ENCODE measurements around the gene RUVBL2.
"Not testable (repeated sequence)": the region's sequence is repeated elsewhere in the genome, so short reads cannot be mapped to it uniquely, and the experiment has no call there.

The RUVBL2 gene

DNA sequence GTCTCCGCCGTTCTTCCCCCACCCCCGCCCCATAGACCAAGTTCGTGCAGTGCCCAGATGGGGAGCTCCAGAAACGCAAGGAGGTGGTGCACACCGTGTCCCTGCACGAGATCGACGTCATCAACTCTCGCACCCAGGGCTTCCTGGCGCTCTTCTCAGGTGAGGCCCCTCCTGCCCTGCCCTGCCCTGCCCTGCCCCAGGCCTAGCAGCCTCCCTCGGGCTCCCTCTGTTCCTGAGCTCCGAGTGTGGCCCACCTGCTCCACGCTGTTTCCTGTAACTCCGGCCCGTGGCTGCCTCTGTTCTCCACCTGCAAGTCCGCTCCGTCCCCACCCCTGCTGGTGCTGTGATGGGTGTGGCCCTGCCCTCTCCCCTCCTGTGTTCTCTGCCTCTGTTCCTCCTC is 16.8 kb downstream of the RUVBL2 start:
- Mint-ChIP-seq H3K27me3 (no peaks in the 10 kb centered on the region), H3K9me3 (no peaks in the 10 kb centered on the region), H3K4me3 (no peak overlapping the region), H3K36me3 (peaks cover 23% of the 10 kb centered on the region), H3K4me1 (no peaks in the 10 kb centered on the region), H3K27ac (no peak overlapping the region)
- CTCF ChIA-PET, result interaction anchor here (1.8 to 3.8 kb wide), 2 partner anchors 12 to 17 kb away, joined by 7 to 27 read pairs; partner anchors contain the start of gene RUVBL2
- no peak for DNase-seq

DNA sequence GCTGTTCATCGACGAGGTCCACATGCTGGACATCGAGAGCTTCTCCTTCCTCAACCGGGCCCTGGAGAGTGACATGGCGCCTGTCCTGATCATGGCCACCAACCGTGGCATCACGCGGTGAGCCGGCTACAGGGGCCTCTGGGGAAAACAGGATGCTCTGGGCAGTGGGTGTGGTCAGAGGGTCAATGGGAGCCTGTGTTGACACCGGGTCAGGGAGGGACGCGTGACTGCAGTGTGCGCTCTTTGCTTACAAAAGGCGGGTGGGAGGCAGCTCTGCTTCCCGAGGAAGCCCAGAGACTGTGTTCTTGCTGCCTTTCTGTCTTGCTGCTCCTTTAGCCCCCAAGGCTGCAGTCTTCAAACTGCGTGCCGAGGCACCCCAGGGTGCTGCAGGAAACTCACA is 17.5 kb downstream of the RUVBL2 start:
- H3K9me3 Mint-ChIP-seq, result no peaks in the 10 kb centered on the region
- DNase-seq, result no peak
- no peaks in the 10 kb centered on the region for H3K27me3 Mint-ChIP-seq
- peaks cover 26% of the 10 kb centered on the region for H3K36me3 Mint-ChIP-seq
- CTCF ChIA-PET, result interaction anchor here (1.8 kb wide), 1 partner anchor 17 kb away, joined by 7 read pairs; the partner anchor contains the start of gene RUVBL2
- no peak overlapping the region for H3K27ac Mint-ChIP-seq
- no peak overlapping the region for H3K4me3 Mint-ChIP-seq
- no peaks in the 10 kb centered on the region for H3K4me1 Mint-ChIP-seq

DNA sequence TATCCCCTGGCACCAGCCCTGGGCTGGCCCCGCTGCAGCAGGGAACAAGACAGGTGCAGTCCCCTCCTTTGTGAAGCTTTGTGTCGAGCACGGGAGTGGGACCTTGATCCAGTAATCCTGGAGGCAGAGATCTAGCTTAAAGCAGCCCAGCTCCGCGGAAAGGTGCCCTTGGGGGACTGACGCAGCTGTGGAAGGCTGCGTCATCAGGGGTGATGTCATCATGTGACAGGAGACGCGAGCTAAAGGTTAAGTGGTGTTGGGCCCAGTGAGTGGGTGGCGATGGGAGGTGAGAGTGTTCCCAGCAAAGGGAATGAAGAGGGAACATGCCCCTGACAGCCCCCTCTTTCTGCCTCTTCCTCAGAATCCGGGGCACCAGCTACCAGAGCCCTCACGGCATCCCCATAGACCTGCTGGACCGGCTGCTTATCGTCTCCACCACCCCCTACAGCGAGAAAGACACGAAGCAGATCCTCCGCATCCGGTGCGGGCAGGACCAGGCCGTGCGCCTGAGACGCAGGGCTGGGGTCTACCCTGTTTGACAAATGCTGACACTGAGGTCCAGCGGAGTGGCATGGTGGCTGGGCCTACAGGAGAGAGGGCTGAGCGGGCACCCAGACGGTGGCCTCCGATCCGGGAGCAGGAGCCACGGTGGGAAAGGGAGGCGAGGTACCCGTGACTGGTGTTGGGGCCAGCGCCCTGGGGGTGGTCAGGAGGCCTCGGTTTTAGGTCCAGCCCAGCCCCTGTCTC is 20.6 kb downstream of the RUVBL2 start:
- no peak overlapping the region for H3K4me3 Mint-ChIP-seq
- H3K27me3 Mint-ChIP-seq, result peaks cover 16% of the 10 kb centered on the region
- peaks cover 19% of the 10 kb centered on the region for H3K4me1 Mint-ChIP-seq
- no peak overlapping the region for H3K27ac Mint-ChIP-seq
- no peak for DNase-seq
- peaks cover 20% of the 10 kb centered on the region for H3K36me3 Mint-ChIP-seq
- H3K9me3 Mint-ChIP-seq, result no peaks in the 10 kb centered on the region
- CTCF ChIA-PET, result interaction anchor here (1.0 to 2.8 kb wide), 3 partner anchors 13 to 21 kb away, joined by 4 to 14 read pairs (median 8); partner anchors contain the start of genes GYS1 and RUVBL2

GRCh38 chr19:49014870-49015255 is 21.2 kb downstream of the RUVBL2 start:
- Mint-ChIP-seq H3K27ac (no peak overlapping the region), H3K36me3 (peaks cover 16% of the 10 kb centered on the region), H3K4me3 (no peak overlapping the region), H3K9me3 (no peaks in the 10 kb centered on the region), H3K4me1 (peaks cover 24% of the 10 kb centered on the region), H3K27me3 (peaks cover 21% of the 10 kb centered on the region)
- DNase-seq, result no peak
- CTCF ChIA-PET, result no interaction called here

DNA sequence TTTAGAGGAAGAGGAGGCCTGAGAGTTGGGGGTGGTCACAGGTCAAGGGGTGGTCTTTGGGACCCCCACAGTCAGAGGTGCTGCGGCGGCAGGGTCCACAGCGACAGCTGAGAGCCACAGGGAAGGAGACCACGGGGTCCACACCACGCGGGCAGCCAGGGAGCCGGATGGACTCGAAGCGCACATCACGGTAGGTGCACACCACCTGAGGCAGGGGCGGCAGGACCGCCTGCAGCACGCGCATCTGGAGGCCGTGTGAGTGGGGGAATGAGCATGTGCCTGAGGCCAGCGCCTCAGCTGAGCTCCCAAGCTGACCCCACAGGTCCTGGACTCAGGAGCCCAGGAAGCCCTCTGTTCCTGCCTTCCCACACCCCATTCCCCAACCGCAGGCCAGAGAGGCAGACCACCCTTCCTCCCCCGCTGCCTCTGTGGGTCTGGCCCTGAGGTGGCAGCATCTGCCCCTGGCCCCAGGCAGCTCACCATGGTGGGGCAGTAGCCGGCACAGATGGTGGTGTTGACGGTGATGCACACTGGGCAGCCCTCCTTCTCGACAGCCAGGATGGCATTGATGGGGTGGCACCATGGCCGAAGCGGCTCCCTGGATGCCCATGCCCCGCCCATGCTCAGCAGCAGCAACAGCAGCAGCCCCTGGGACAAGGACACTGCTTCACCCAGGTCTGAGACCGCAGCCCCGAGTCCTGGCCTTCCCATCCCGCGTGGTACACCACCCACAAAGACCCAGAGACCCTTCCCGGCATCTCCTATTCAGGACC is 22.6 kb downstream of the RUVBL2 start:
- peaks cover 10% of the 10 kb centered on the region for H3K36me3 Mint-ChIP-seq
- H3K27ac Mint-ChIP-seq, result no peak overlapping the region
- no peak overlapping the region for H3K4me3 Mint-ChIP-seq
- H3K9me3 Mint-ChIP-seq, result no peaks in the 10 kb centered on the region
- DNase-seq, result no peak
- H3K27me3 Mint-ChIP-seq, result peaks cover 35% of the 10 kb centered on the region
- CTCF ChIA-PET, result interaction anchor here (0.9 kb wide), 1 partner anchor 19 kb away, joined by 3 read pairs; no protein-coding TSS in a partner anchor
- peaks cover 30% of the 10 kb centered on the region for H3K4me1 Mint-ChIP-seq

- no peak for DNase-seq
- CTCF ChIA-PET, result interaction anchor here (0.9 to 1.5 kb wide), 5 partner anchors 8 to 182 kb away, joined by 3 to 6 read pairs (median 4); no protein-coding TSS in a partner anchor
- Mint-ChIP-seq H3K27ac (no peak within 1 kb of the TSS), H3K4me1 (peaks cover 32% of the 10 kb centered on the region), H3K4me3 (peak within 1 kb of the TSS; percentile 78), H3K9me3 (no peaks in the 10 kb centered on the region), H3K36me3 (peaks cover 10% of the 10 kb centered on the region), H3K27me3 (peaks cover 39% of the 10 kb centered on the region)
Measured at GRCh38 chr19:49017041-49017665, 23.5 kb downstream of the RUVBL2 start, which contains the start of gene LHB. LHB (minus strand) TSS chr19:49017091; CDS start chr19:49017081, 10 bp downstream.

GRCh38 chr19:49017666-49018351 is 24.1 kb downstream of the RUVBL2 start:
- Mint-ChIP-seq H3K9me3 (no peaks in the 10 kb centered on the region), H3K36me3 (peaks cover 8% of the 10 kb centered on the region), H3K4me3 (peak overlapping the region; percentile 78), H3K27ac (no peak overlapping the region), H3K4me1 (peaks cover 32% of the 10 kb centered on the region), H3K27me3 (peaks cover 39% of the 10 kb centered on the region)
- DNase-seq, result peak; percentile 75
- CTCF ChIA-PET, result interaction anchor here (1.1 to 1.5 kb wide), 4 partner anchors 9 to 181 kb away, joined by 4 to 6 read pairs (median 4); no protein-coding TSS in a partner anchor

DNA sequence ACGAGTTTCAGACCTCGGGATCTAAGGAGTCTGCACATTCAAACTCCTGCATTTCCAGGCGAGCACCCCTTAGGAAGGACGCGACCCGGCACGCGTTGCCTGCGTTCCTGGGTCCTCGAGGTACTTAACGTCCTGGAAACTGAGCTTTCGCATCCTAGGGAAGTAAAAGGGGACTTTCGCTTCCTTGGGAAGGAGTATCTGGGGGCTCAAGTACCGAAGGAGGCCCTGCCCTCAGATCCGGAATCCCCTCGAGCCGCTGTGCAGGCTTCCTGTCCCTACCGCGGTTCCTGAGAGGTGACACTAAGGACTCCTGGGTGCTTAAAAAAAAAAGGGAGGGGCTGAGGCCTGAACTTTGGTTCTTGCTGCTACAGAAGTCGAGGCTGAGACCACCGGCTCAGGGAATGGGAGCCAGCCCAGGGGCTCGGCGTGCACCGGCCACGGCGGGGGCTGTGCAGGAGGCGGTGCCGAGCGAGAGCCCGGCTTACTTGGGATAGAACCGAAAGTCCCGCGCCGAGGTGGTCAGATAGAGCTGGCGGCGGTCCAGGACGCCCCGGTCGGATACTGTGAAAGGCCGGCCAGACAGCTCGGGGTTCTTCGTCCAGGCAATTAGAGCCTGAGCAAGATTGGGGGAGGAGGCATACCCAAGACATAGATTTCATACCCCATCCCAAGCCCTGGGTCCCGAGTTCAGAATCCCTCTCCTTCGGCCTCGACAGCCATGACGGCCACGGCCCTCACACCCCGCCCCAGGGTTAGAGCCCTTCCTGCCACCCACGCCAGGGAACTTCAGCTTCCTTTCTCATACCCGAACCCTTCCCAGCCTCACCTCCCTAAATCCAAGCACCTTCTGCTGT is 24.9 kb downstream of the RUVBL2 start:
- H3K36me3 Mint-ChIP-seq, H3K9me3 Mint-ChIP-seq, H3K27ac Mint-ChIP-seq: not testable (repeated sequence)
- Mint-ChIP-seq H3K4me3 (peak overlapping the region; percentile 78), H3K4me1 (peaks cover 32% of the 10 kb centered on the region), H3K27me3 (peaks cover 39% of the 10 kb centered on the region)
- DNase-seq, result peak; percentile 47
- CTCF ChIA-PET, result interaction anchor here (1.0 to 1.8 kb wide), 8 partner anchors 9 to 180 kb away, joined by 3 to 8 read pairs (median 4); partner anchors contain the start of genes GYS1 and RUVBL2

DNA sequence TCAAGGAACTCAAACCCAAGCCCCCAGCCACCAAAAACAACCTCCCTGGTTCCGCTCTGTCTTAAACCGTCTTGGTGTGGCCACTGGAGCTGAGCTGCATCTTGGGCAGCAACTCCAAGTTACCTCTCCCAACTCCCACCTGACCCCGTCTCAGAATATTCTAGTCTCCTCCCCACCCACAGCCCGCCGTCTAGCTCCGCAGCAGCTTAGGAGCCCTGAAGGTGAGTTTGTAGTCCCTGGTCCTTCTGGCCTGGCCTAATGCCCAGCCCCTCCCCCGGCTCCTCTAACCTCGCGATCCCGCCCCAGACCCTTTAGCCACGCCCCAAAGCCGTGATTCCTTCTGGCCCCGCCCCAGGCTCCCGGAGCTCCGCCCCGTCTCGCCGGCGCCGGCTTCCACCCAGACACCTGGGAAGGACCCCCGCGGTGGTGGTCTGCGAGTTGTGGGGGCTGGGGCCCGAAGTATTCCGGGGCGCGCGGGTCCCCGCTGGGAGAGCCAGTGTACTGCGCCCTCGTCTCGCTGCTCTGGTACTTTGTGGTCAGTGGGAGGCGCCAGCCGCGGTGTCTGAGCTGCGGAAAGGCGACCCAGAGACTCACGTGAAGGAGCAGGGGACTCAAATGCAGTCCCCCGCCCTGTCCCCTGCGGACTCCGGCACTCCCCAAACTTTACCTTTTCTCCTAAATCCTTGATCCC is 25.7 kb downstream of the RUVBL2 start:
- Mint-ChIP-seq H3K36me3 (peaks cover 8% of the 10 kb centered on the region), H3K9me3 (no peaks in the 10 kb centered on the region), H3K4me3 (peak overlapping the region; percentile 78), H3K27ac (no peak overlapping the region), H3K4me1 (peaks cover 32% of the 10 kb centered on the region), H3K27me3 (peaks cover 39% of the 10 kb centered on the region)
- DNase-seq, result peak; percentile 73
- CTCF ChIA-PET, result interaction anchor here (1.0 to 1.8 kb wide), 4 partner anchors 10 to 49 kb away, joined by 3 to 8 read pairs (median 3); partner anchors contain the start of genes GYS1 and RUVBL2

- no peaks in the 10 kb centered on the region for H3K9me3 Mint-ChIP-seq
- peaks cover 39% of the 10 kb centered on the region for H3K27me3 Mint-ChIP-seq
- no peak for DNase-seq
- H3K36me3 Mint-ChIP-seq, result peaks cover 6% of the 10 kb centered on the region
- H3K4me3 Mint-ChIP-seq, result no peak overlapping the region
- CTCF ChIA-PET, result interaction anchor here (1.8 kb wide), 1 partner anchor 20 kb away, joined by 8 read pairs; no protein-coding TSS in a partner anchor
- H3K27ac Mint-ChIP-seq, result no peak overlapping the region
- peaks cover 32% of the 10 kb centered on the region for H3K4me1 Mint-ChIP-seq
Measured at GRCh38 chr19:49020342-49020741, 26.7 kb downstream of the RUVBL2 start.

DNA sequence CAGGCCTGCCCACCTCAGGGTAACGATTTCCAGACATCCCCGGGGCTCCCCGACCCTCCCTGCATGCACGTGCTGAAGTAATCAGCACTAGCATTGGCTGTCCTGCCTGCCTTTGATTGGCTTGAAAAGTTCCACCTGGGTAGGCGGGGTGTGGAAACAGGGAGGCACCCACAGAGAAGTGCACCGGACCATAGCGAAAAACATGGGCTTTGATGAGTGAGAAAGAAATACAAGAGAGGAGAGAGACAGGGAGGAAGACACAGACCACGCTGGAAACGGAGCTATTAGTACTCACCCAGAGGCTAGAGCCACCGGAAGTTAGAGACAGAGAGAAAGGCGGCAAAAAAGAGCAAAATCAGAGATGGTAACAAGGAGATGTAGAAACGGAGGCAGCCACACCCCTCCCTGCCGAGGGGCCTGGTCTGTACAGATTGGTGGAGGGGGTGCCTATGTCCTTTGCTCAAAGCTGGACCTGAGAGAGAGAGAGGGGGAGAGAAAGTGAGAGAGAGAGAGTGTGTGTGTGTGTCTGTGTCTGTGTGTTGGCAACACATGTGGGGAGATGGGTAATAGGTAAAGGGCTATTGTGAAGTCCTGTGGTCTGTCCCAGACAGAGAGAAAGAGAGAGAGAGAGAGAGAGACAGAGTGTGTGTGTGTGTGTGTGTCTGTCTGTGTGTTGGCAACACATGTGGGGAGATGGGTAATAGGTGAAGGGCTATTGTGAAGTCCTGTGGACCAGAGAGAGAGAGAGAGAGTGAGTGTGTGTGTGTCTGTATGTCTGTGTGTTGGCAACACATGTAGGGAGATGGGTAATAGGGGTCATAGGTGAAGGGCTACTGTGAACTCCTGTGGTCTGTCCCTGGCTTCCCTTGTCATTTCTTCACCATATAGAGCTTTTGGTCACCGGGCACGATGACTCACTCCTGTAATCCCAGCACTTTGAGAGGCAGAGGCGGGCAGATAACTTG is 27.5 kb downstream of the RUVBL2 start:
- Mint-ChIP-seq H3K27ac (no peak overlapping the region), H3K27me3 (peaks cover 39% of the 10 kb centered on the region), H3K36me3 (no peaks in the 10 kb centered on the region), H3K4me1 (peaks cover 32% of the 10 kb centered on the region), H3K4me3 (no peak overlapping the region), H3K9me3 (no peaks in the 10 kb centered on the region)
- CTCF ChIA-PET, result interaction anchor here (0.9 kb wide), 1 partner anchor 24 kb away, joined by 4 read pairs; no protein-coding TSS in a partner anchor
- no peak for DNase-seq

Measured in activated naive CD4-positive, alpha-beta T cell treated with anti-CD3 and anti-CD28 coated beads, Interleukin-2, amount 10 ng/mL, durations not matched to agents 7 days and 5 days (primary cell).